Mucosa of descending colon (tissue), 3 donors: ENCODE measurements around the gene SLC12A7. TPM values are rescaled to one million over a fixed set of nuclear protein-coding genes. Genes with fewer than 3 reads are reported as not detected.
A peak's percentile ranks its signal among the peaks of the same experiment; 100 is the strongest.

Experiments
- ATAC-seq: fragments of 200-7000 bp; cut with Tn5 transposase; one replicate; pipeline ENCODE4 v1.9.1; 2020; ENCODE audit warnings: mild to moderate bottlenecking, moderate library complexity
- DNase-seq, 3 donors: peaks; one replicate each; pipeline ENCODE4 v3.0.0-alpha.2; 2020
- H3K36me3 ChIP-seq: fragments of 200-600 bp; one replicate; pipeline ENCODE4 v1.8.0; 2021; ENCODE audit warnings: low read depth, mild to moderate bottlenecking
- H3K4me1 ChIP-seq: fragments of 200-600 bp; one replicate; pipeline ENCODE4 v1.8.0; 2021; ENCODE audit warnings: low read depth, mild to moderate bottlenecking
- H3K4me3 ChIP-seq: fragments of 200-600 bp; one replicate; pipeline ENCODE4 v1.8.0; 2021; ENCODE audit warnings: mild to moderate bottlenecking
- H3K9me3 ChIP-seq: fragments of 200-600 bp; one replicate; pipeline ENCODE4 v1.8.0; 2021; ENCODE audit warnings: mild to moderate bottlenecking
- intact Hi-C, 2 donors: fragments of 100-400 bp; cut with DNase I in 1 of 2; cut with micrococcal nuclease in 1 of 2; formaldehyde crosslinking; loops; one replicate each; pipeline versions ENCODE4 v1.11.0 to v1.11.1; 2022; cut with DNase I, micrococcal nuclease
- total RNA-seq, 3 donors: library from RNA; stranded (reverse); fragmentation: NEBNext Ultra II Directional in 2 of 3; extraction: Animal tissue kit (Norgen Biotek cat#: 25700) in 2 of 3; gene quantifications; one replicate each; pipeline versions ENCODE4 v1.2.1 to v1.2.4, GENCODE V29; 2021 to 2023
- TF ChIP-seq, protein P1 (sequence below): fragments of 200-600 bp; IDR thresholded peaks from one replicate; pipeline ENCODE4 v1.8.0; 2022; ENCODE audit warnings: antibody characterized with exemption, mild to moderate bottlenecking
- donor health status: DM: no; HTN: no; CAD: no; lungs with moderate emphysema.
- donor health status: DM: no; HTN: no; CAD: no.
- donor health status: DM: no; HTN: yes; CAD: no.

The SLC12A7 gene
- total RNA-seq, 3 donors from 2014 or later = 80.5 to 97.4 (median 94.1) TPM

- H3K36me3 ChIP-seq = no peaks in the 10 kb centered on the region
- intact Hi-C loops = loop anchor here in 1 of 2 donors (5.0 kb wide), 1 partner anchor 217 kb away; no protein-coding TSS in a partner anchor
- TF ChIP-seq, protein P1, sequence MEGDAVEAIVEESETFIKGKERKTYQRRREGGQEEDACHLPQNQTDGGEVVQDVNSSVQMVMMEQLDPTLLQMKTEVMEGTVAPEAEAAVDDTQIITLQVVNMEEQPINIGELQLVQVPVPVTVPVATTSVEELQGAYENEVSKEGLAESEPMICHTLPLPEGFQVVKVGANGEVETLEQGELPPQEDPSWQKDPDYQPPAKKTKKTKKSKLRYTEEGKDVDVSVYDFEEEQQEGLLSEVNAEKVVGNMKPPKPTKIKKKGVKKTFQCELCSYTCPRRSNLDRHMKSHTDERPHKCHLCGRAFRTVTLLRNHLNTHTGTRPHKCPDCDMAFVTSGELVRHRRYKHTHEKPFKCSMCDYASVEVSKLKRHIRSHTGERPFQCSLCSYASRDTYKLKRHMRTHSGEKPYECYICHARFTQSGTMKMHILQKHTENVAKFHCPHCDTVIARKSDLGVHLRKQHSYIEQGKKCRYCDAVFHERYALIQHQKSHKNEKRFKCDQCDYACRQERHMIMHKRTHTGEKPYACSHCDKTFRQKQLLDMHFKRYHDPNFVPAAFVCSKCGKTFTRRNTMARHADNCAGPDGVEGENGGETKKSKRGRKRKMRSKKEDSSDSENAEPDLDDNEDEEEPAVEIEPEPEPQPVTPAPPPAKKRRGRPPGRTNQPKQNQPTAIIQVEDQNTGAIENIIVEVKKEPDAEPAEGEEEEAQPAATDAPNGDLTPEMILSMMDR = no peak
- DNase-seq (peak in 1 of 3 donors; percentile 59), ATAC-seq (no peak)
- H3K4me1 ChIP-seq = peaks cover 11% of the 10 kb centered on the region
- no peak overlapping the region for H3K4me3 ChIP-seq
- H3K9me3 ChIP-seq = no peaks in the 10 kb centered on the region
Measured at GRCh38 chr5:1139331-1140170, 27.7 kb upstream of the SLC12A7 start.

- intact Hi-C loops = no loop called here
- Histone ChIP-seq H3K9me3 (no peaks in the 10 kb centered on the region), H3K4me3 (no peak overlapping the region), H3K36me3 (no peaks in the 10 kb centered on the region), H3K4me1 (peaks cover 11% of the 10 kb centered on the region)
- ATAC-seq = no peak
- no peak for DNase-seq
- TF ChIP-seq, protein P1 = no peak
Measured at GRCh38 chr5:1138445-1139245, 26.8 kb upstream of the SLC12A7 start.

DNA sequence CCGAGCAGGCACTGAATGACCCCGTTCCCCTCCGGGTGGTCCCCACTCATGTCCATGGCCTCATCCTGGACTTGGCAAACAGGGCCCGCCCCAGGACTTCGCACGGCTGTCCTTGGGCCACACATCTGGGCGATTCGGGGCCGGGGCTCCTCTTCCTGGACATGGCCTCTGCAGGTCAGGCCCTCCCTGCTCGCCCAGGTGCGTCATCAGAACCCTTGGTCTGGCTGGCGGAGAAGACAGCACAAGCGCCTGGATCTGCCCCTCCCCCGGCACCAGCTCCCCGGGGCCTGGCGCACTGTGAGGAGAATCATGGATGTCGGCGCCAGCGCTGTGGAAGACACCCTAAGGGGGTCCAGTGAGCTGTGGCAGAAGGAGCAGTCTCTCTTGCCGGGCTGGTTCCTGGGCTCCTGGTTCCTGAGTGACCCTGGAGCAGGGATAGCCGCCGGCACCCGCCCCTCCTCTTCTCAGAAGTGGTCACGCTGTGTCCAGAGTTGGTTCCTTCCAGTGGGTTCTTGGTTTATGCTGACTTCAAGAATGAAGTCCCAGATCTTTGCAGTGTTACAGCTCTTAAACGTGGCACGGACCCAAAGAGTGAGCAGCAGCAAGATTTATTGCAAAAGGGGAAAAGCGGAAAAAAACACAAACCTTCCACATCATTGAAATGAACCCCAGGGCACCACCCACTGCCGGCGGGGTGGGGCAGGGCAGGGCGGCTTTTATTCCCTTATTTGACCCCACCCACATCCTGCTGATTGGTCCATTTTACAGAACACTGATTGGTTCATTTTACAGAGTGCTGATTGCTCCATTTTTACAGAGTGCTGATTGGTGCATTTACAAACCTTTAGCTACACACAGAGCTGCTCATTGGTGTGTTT is 25.9 kb upstream of the SLC12A7 start:
- Histone ChIP-seq H3K36me3 (no peaks in the 10 kb centered on the region), H3K4me1 (peaks cover 11% of the 10 kb centered on the region), H3K4me3 (no peak overlapping the region), H3K9me3 (no peaks in the 10 kb centered on the region)
- TF ChIP-seq, protein P1 = no peak
- DNase-seq = peak in 2 of 3 donors; percentile 78 to 80
- peak; percentile 66 for ATAC-seq
- intact Hi-C loops = no loop called here

- H3K36me3 ChIP-seq = no peaks in the 10 kb centered on the region
- ATAC-seq (no peak), DNase-seq (no peak)
- no peak overlapping the region for H3K4me3 ChIP-seq
- H3K4me1 ChIP-seq = peaks cover 11% of the 10 kb centered on the region
- intact Hi-C loops = no loop called here
- TF ChIP-seq, protein P1 = no peak
- H3K9me3 ChIP-seq = no peaks in the 10 kb centered on the region
Measured at GRCh38 chr5:1136814-1137213, 25.0 kb upstream of the SLC12A7 start.
